B cell (primary cell): ENCODE data around the gene SIPA1. TPM values are rescaled to one million over a fixed set of nuclear protein-coding genes. Genes with fewer than 3 reads are reported as not detected.

Source experiments
- ATAC-seq: fragments of 200-7000 bp; cut with Tn5 transposase; one replicate; pipeline ENCODE4 v1.10.0; 2021; ENCODE audit warnings: low read depth, mild to moderate bottlenecking, moderate number of reproducible peaks, moderate library complexity
- CTCF ChIA-PET: fragments of 350-600 bp; sonication (Branson Sonifier 250); formaldehyde crosslinking; loops from one replicate; lab custom pipeline; 2021; ENCODE audit warnings: antibody characterized with exemption, inconsistent platforms; lab: Charles Lee
- POLR2A ChIA-PET: fragments of 350-600 bp; sonication (Branson Sonifier 250); formaldehyde crosslinking; loops from one replicate; lab custom pipeline; 2021; ENCODE audit warnings: antibody characterized with exemption; lab: Charles Lee
- DNase-seq: peaks from one replicate; pipeline ENCODE4 v3.0.0; 2013
- H2AFZ ChIP-seq: 2 replicates; pipeline ENCODE4 v1.6.1; 2012; ENCODE audit warnings: mild to moderate bottlenecking, low read depth, low read length; ENCODE audit not compliant: insufficient read depth, poor library complexity, severe bottlenecking
- H3K27ac ChIP-seq, 2 donors: 1 replicate in 1 of 2; 2 replicates in 1 of 2; pipeline ENCODE4 v1.5.1; 2012 to 2013; ENCODE audit warnings: low read length in 2 of 2, mild to moderate bottlenecking in 2 of 2, moderate library complexity in 1 of 2
- H3K27me3 ChIP-seq, 4 experiments: fragments of 200-600 bp in 1 of 4; sonication (generic) in 1 of 4; replicated peaks in 1 of 4; 1 replicate in 2 of 4; 2 replicates in 2 of 4; pipeline versions ENCODE4 v1.6.1 to v1.7.0; 2013 to 2016; ENCODE audit warnings: low read length in 3 of 4, mild to moderate bottlenecking in 2 of 4, mixed read lengths in 1 of 4, moderate library complexity in 1 of 4; ENCODE audit not compliant: insufficient read depth in 4 of 4, control insufficient read depth in 3 of 4; ENCODE audit errors: control extremely low read depth in 1 of 4
- H3K36me3 ChIP-seq, 2 experiments: replicated peaks in 1 of 2; 1 replicate in 1 of 2; 2 replicates in 1 of 2; pipeline versions ENCODE4 v1.6.1 to v1.7.1; 2013; ENCODE audit warnings: low read length in 1 of 2; ENCODE audit not compliant: insufficient read depth in 2 of 2, control insufficient read depth in 1 of 2; ENCODE audit errors: control extremely low read depth in 1 of 2, extremely low read depth in 1 of 2
- H3K4me1 ChIP-seq, 2 donors: fragments of 200-600 bp in 1 of 2; sonication (generic) in 1 of 2; 1 replicate in 1 of 2; 2 replicates in 1 of 2; pipeline versions ENCODE4 v1.5.1 to v1.6.1; 2013 to 2017; ENCODE audit warnings: low read length in 2 of 2; ENCODE audit not compliant: control insufficient read depth in 2 of 2, insufficient read depth in 2 of 2
- H3K4me2 ChIP-seq: replicated peaks from 2 replicates; pipeline ENCODE3; 2012; ENCODE audit warnings: mild to moderate bottlenecking, low read depth, low read length; ENCODE audit not compliant: poor library complexity, severe bottlenecking
- H3K4me3 ChIP-seq, 5 experiments: fragments of 200-600 bp in 1 of 5; sonication (generic) in 1 of 5; 1 replicate in 3 of 5; 2 replicates in 2 of 5; pipeline versions ENCODE4 v1.5.1 to v1.7.0; 2011 to 2016; ENCODE audit warnings: low read length in 4 of 5, mild to moderate bottlenecking in 4 of 5, low read depth in 2 of 5, control low read depth in 1 of 5, moderate library complexity in 1 of 5; ENCODE audit not compliant: insufficient read depth in 1 of 5; ENCODE audit errors: control extremely low read depth in 1 of 5, extremely low read depth in 1 of 5
- H3K79me2 ChIP-seq: fragments of 200-600 bp; sonication (generic); one replicate; pipeline ENCODE4 v1.6.0; 2016; ENCODE audit warnings: low read length; ENCODE audit not compliant: control insufficient read depth, insufficient read depth
- H3K9ac ChIP-seq: fragments of 200-600 bp; sonication (generic); 2 replicates; pipeline ENCODE4 v1.6.1; 2017; ENCODE audit warnings: mild to moderate bottlenecking, low read length, moderate library complexity
- H3K9me3 ChIP-seq, 3 donors: one replicate each; pipeline versions ENCODE4 v1.6.1 to v1.7.1; 2013; ENCODE audit warnings: low read length in 2 of 3; ENCODE audit not compliant: control insufficient read depth in 2 of 3, insufficient read depth in 1 of 3; ENCODE audit errors: control extremely low read depth in 1 of 3
- H4K20me1 ChIP-seq: 2 replicates; pipeline ENCODE4 v1.6.0; 2012; ENCODE audit warnings: mild to moderate bottlenecking, low read length; ENCODE audit not compliant: insufficient read depth, control insufficient read depth, poor library complexity, severe bottlenecking
- H3K27ac Mint-ChIP-seq: one replicate; pipeline ENCODE4 v1.8.0; 2021; ENCODE audit warnings: mixed read lengths
- H3K27me3 Mint-ChIP-seq: one replicate; pipeline ENCODE4 v1.8.0; 2021; ENCODE audit warnings: mixed read lengths
- H3K4me1 Mint-ChIP-seq: one replicate; pipeline ENCODE4 v1.8.0; 2021; ENCODE audit warnings: mixed read lengths
- H3K4me3 Mint-ChIP-seq: one replicate; pipeline ENCODE4 v1.8.0; 2021; ENCODE audit warnings: mixed read lengths
- H3K9me3 Mint-ChIP-seq: one replicate; pipeline ENCODE4 v1.8.0; 2022; ENCODE audit warnings: mixed read lengths; ENCODE audit not compliant: insufficient read depth
- EZH2 ChIP-seq: IDR thresholded peaks from 2 replicates; pipeline ENCODE4 v1.6.1; 2012; ENCODE audit warnings: borderline replicate concordance, low read depth, mild to moderate bottlenecking, moderate library complexity, low read length; ENCODE audit not compliant: insufficient read depth, poor library complexity, severe bottlenecking
- WGBS: methylation state at CpG from one replicate; pipeline ENCODE4 v1.1.5; 2013; ENCODE audit warnings: missing lambda C conversion rate; ENCODE audit not compliant: insufficient coverage; 5-methylcytosine and 5-hydroxymethylcytosine counted together
- intact Hi-C: fragments of 100-400 bp; cut with micrococcal nuclease; formaldehyde crosslinking; loops from one replicate; pipeline ENCODE4 v1.10.0; 2022
- polyA plus RNA-seq: library from polyadenylated mRNA; depleted of rRNA; stranded (reverse); fragments of >200 nt; gene quantifications from 2 replicates; pipeline ENCODE4 v1.2.3, GENCODE V29; 2012
- total RNA-seq, 2 donors: library from RNA; stranded (reverse); fragments of 120-200 nt in 1 of 2; gene quantifications; 1 replicate in 1 of 2; 2 replicates in 1 of 2; pipeline versions ENCODE4 v1.2.3 to v1.2.4, GENCODE V29; 2013 to 2022
- TF ChIP-seq, protein P1 (sequence below): fragments of 200-600 bp; IDR thresholded peaks from one replicate; pipeline ENCODE4 v1.8.0; 2022; ENCODE audit warnings: antibody characterized with exemption, mild to moderate bottlenecking

Gene SIPA1
- total and polyA plus RNA-seq, 2 donors (not counting 1 experiment from before 2014, with no cell fraction given), result 314 to 448 TPM

DNA sequence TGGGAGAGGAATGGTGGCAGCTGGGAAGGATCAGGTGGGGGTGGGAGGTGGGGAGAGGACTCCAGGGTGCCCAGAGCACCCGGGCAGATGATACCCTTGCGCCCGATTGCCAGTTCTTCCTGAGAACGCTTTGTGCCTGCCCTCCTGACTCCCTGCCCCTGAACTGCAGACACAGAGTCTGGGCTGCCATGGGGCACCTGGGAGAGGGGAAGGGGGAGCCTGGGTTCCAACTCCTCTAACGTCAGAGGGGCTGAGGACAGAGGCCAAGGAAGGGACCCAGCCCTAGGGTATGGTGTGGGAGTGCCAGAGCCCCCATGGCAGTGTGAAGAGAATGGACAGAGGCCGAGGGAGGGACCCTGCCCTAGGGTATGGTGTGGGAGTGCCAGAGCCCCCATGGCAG, 41.4 kb upstream of the SIPA1 start:
- WGBS, result 98% methylated on average over 5 of the region's 6 CpGs
- intact Hi-C loops, result no loop called here
- POLR2A ChIA-PET, result interaction anchor here (1.0 kb wide), 1 partner anchor 54 kb away, joined by 3 read pairs; no protein-coding TSS in a partner anchor
- no peak overlapping the region for H3K27ac ChIP-seq
- no peak overlapping the region for H2AFZ ChIP-seq
- H3K4me2 ChIP-seq, result no peak overlapping the region
- H3K9me3 Mint-ChIP-seq, result no peaks in the 10 kb centered on the region
- H3K9ac ChIP-seq, result no peak overlapping the region
- CTCF ChIA-PET, result interaction anchor here (0.8 to 1.3 kb wide), 2 partner anchors 56 to 313 kb away, joined by 3 to 5 read pairs; no protein-coding TSS in a partner anchor
- no peaks in the 10 kb centered on the region for H3K27me3 Mint-ChIP-seq
- H3K79me2 ChIP-seq, result peaks cover 10% of the 10 kb centered on the region
- no peaks in the 10 kb centered on the region for H3K9me3 ChIP-seq
- peaks cover 0 to 32% of the 10 kb centered on the region in 2 experiments for H3K36me3 ChIP-seq
- H4K20me1 ChIP-seq, result peaks cover 18% of the 10 kb centered on the region
- H3K4me3 ChIP-seq, result no peak overlapping the region
- ATAC-seq (no peak), DNase-seq (no peak)
- TF ChIP-seq, protein P1, sequence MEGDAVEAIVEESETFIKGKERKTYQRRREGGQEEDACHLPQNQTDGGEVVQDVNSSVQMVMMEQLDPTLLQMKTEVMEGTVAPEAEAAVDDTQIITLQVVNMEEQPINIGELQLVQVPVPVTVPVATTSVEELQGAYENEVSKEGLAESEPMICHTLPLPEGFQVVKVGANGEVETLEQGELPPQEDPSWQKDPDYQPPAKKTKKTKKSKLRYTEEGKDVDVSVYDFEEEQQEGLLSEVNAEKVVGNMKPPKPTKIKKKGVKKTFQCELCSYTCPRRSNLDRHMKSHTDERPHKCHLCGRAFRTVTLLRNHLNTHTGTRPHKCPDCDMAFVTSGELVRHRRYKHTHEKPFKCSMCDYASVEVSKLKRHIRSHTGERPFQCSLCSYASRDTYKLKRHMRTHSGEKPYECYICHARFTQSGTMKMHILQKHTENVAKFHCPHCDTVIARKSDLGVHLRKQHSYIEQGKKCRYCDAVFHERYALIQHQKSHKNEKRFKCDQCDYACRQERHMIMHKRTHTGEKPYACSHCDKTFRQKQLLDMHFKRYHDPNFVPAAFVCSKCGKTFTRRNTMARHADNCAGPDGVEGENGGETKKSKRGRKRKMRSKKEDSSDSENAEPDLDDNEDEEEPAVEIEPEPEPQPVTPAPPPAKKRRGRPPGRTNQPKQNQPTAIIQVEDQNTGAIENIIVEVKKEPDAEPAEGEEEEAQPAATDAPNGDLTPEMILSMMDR, result no peak
- TF ChIP-seq EZH2, result no peak
- no peak overlapping the region for H3K4me3 Mint-ChIP-seq
- no peaks in the 10 kb centered on the region for H3K27me3 ChIP-seq
- H3K27ac Mint-ChIP-seq, result no peak overlapping the region
- H3K4me1 Mint-ChIP-seq, result peaks cover 14% of the 10 kb centered on the region
- peaks cover 3 to 16% of the 10 kb centered on the region in 2 donors for H3K4me1 ChIP-seq

DNA sequence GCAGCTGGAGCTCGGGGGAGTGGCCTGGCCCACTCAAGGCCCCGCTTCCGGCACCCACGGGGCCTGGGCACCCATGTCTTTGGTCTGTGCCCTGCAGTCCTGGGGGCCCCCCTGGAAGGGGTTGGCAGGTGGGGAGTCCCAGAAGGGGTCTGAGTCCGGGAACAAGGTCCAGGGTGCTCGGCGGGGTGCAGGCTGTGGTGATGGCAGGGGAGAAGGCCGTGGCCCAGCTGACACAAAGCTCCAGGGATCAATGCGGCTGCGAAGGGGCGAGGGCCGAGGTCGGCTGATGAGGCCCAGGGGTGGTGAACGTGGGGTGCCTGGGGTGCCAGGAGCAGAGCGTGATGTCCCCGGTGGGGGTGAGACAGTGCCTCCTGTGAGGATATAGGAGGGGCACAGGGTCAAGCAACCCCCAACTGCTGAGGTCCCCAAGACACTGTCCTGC, 39.6 kb upstream of the SIPA1 start:
- CTCF ChIA-PET, result interaction anchor here (1.1 kb wide), 1 partner anchor 15 kb away, joined by 3 read pairs; no protein-coding TSS in a partner anchor
- POLR2A ChIA-PET, result interaction anchor here (1.0 kb wide), 1 partner anchor 15 kb away, joined by 4 read pairs; no protein-coding TSS in a partner anchor
- ATAC-seq, result no peak

More for the DNA sequence above, 39.6 kb upstream of the SIPA1 start:
- peaks cover 0 to 25% of the 10 kb centered on the region in 2 experiments for H3K36me3 ChIP-seq
- no peaks in the 10 kb centered on the region for H3K9me3 Mint-ChIP-seq
- H3K4me3 Mint-ChIP-seq, result no peak overlapping the region
- H3K4me1 ChIP-seq, result peaks cover 11 to 26% of the 10 kb centered on the region in 2 donors
- no peak overlapping the region for H3K27ac Mint-ChIP-seq
- H3K4me3 ChIP-seq, result no peak overlapping the region
- H2AFZ ChIP-seq, result no peak overlapping the region
- H3K27me3 Mint-ChIP-seq, result no peaks in the 10 kb centered on the region
- H3K4me1 Mint-ChIP-seq, result peaks cover 23% of the 10 kb centered on the region
- DNase-seq, result no peak
- no peak overlapping the region for H3K27ac ChIP-seq
- intact Hi-C loops, result no loop called here
- no peaks in the 10 kb centered on the region for H3K27me3 ChIP-seq
- H3K9me3 ChIP-seq, result peaks cover 0 to 9% (median 0%) of the 10 kb centered on the region in 3 donors
- 97% methylated on average over 16 of the region's 16 CpGs for WGBS
- no peak overlapping the region for H3K4me2 ChIP-seq
- H3K79me2 ChIP-seq, result peaks cover 10% of the 10 kb centered on the region
- no peak for TF ChIP-seq EZH2
- TF ChIP-seq, protein P1, result no peak
- H3K9ac ChIP-seq, result no peak overlapping the region
- peaks cover 18% of the 10 kb centered on the region for H4K20me1 ChIP-seq
